ENCODE results near the gene C11orf68.

C11orf68 gene

GRCh38 chr11:65947603-65948125, 28.8 kb upstream of the C11orf68 start:
- H3K4me3 ChIP-seq (ENCODE audit: low read length): no peak overlapping the region
- TF ChIP-seq CTCF (conservative IDR thresholded peaks at IDR 0.05; ENCODE audit: low read length): no peak
- no peak for DNase-seq (ENCODE audit: low read depth)

GRCh38 chr11:65947133-65947532, 28.3 kb upstream of the C11orf68 start:
- no peak overlapping the region for H3K4me3 ChIP-seq (ENCODE audit: low read length)
- no peak for DNase-seq (ENCODE audit: low read depth)
- no peak for TF ChIP-seq CTCF (conservative IDR thresholded peaks at IDR 0.05; ENCODE audit: low read length)

GRCh38 chr11:65946655-65947054, 27.8 kb upstream of the C11orf68 start:
- no peak for TF ChIP-seq CTCF (conservative IDR thresholded peaks at IDR 0.05; ENCODE audit: low read length)
- DNase-seq (ENCODE audit: low read depth): no peak

GRCh38 chr11:65945941-65946558, 27.2 kb upstream of the C11orf68 start:
- no peak for DNase-seq (ENCODE audit: low read depth)
- TF ChIP-seq CTCF (conservative IDR thresholded peaks at IDR 0.05; ENCODE audit: low read length): no peak
- H3K4me3 ChIP-seq (ENCODE audit: low read length): no peak overlapping the region

More at GRCh38 chr11:65946655-65947054, 27.8 kb upstream of the C11orf68 start:
- no peak overlapping the region for H3K4me3 ChIP-seq (ENCODE audit: low read length)

- no peak within 1 kb of the TSS for H3K4me3 ChIP-seq (ENCODE audit: low read length)
- no peak for DNase-seq (ENCODE audit: low read depth)
- no peak for TF ChIP-seq CTCF (conservative IDR thresholded peaks at IDR 0.05; ENCODE audit: low read length)
Observed at GRCh38 chr11:65945430-65945911, 26.6 kb upstream of the C11orf68 start, which contains the start of gene TSGA10IP. Gene TSGA10IP (plus strand): TSS chr11:65945480. CDS start chr11:65945676, 196 bp downstream.

- DNase-seq (ENCODE audit: low read depth): no peak
- H3K4me3 ChIP-seq (ENCODE audit: low read length): no peak overlapping the region
- no peak for TF ChIP-seq CTCF (conservative IDR thresholded peaks at IDR 0.05; ENCODE audit: low read length)
Observed at GRCh38 chr11:65944767-65945166, 25.9 kb upstream of the C11orf68 start.

GRCh38 chr11:65944191-65944590, 25.3 kb upstream of the C11orf68 start:
- DNase-seq (ENCODE audit: low read depth): no peak
- H3K4me3 ChIP-seq (ENCODE audit: low read length): no peak overlapping the region
- TF ChIP-seq CTCF (conservative IDR thresholded peaks at IDR 0.05; ENCODE audit: low read length): no peak

All from AG10803 (cell line).